ENCODE data around the gene TBX4.

The TBX4 gene

GRCh38 chr17:61458421-61459141 is 6.4 kb downstream of the TBX4 start:
- no peak for DNase-seq (ENCODE audit: low spot score)
- no peak for TF ChIP-seq CTCF (IDR thresholded peaks at IDR 0.05; ENCODE audit: extremely low read depth, missing control alignments)

- no peak for TF ChIP-seq CTCF (IDR thresholded peaks at IDR 0.05; ENCODE audit: extremely low read depth, missing control alignments)
- DNase-seq (ENCODE audit: low spot score), result no peak
Measured at GRCh38 chr17:61459142-61459809, 7.1 kb downstream of the TBX4 start.

GRCh38 chr17:61459939-61460718 is 7.9 kb downstream of the TBX4 start:
- no peak for DNase-seq (ENCODE audit: low spot score)
- no peak for TF ChIP-seq CTCF (IDR thresholded peaks at IDR 0.05; ENCODE audit: extremely low read depth, missing control alignments)

- TF ChIP-seq CTCF (IDR thresholded peaks at IDR 0.05; ENCODE audit: extremely low read depth, missing control alignments), result no peak
- DNase-seq (ENCODE audit: low spot score), result no peak
Measured at GRCh38 chr17:61460796-61461585, 8.8 kb downstream of the TBX4 start.

- no peak for DNase-seq (ENCODE audit: low spot score)
- no peak for TF ChIP-seq CTCF (IDR thresholded peaks at IDR 0.05; ENCODE audit: extremely low read depth, missing control alignments)
Measured at GRCh38 chr17:61461586-61461966, 9.4 kb downstream of the TBX4 start.

GRCh38 chr17:61461967-61462718 is 9.9 kb downstream of the TBX4 start:
- no peak for TF ChIP-seq CTCF (IDR thresholded peaks at IDR 0.05; ENCODE audit: extremely low read depth, missing control alignments)
- DNase-seq (ENCODE audit: low spot score), result no peak
